ENCODE measurements around the gene NUDCD3.

The NUDCD3 gene

GRCh38 chr7:44380189-44380830 lies 110.1 kb downstream of the NUDCD3 start:
- no peak for DNase-seq

GRCh38 chr7:44379366-44380188 lies 110.9 kb downstream of the NUDCD3 start:
- no peak for DNase-seq

GRCh38 chr7:44378744-44379143 lies 111.7 kb downstream of the NUDCD3 start:
- DNase-seq: no peak

GRCh38 chr7:44377681-44378421 lies 112.6 kb downstream of the NUDCD3 start:
- no peak for DNase-seq

- no peak for DNase-seq
These were observed 113.4 kb downstream of the NUDCD3 start for GRCh38 chr7:44377134-44377463.

GRCh38 chr7:44376429-44377133 lies 113.9 kb downstream of the NUDCD3 start:
- DNase-seq: no peak

GRCh38 chr7:44375926-44376342 lies 114.5 kb downstream of the NUDCD3 start:
- no peak for DNase-seq

- no peak for DNase-seq
These were observed 115.2 kb downstream of the NUDCD3 start for GRCh38 chr7:44375236-44375699.

GRCh38 chr7:44374007-44374763 lies 116.3 kb downstream of the NUDCD3 start:
- no peak for DNase-seq

GRCh38 chr7:44373418-44373740 lies 117.1 kb downstream of the NUDCD3 start:
- no peak for DNase-seq

GRCh38 chr7:44372560-44373417 lies 117.7 kb downstream of the NUDCD3 start:
- no peak for DNase-seq

GRCh38 chr7:44368885-44369284 lies 121.6 kb downstream of the NUDCD3 start:
- no peak for DNase-seq

- no peak for DNase-seq
These were observed 122.0 kb downstream of the NUDCD3 start for GRCh38 chr7:44368455-44368854.

- no peak for DNase-seq
These were observed 122.9 kb downstream of the NUDCD3 start for GRCh38 chr7:44367475-44368043.

GRCh38 chr7:44366986-44367385 lies 123.5 kb downstream of the NUDCD3 start:
- no peak for DNase-seq

- DNase-seq: no peak
These were observed 136.8 kb downstream of the NUDCD3 start for GRCh38 chr7:44353668-44354067.

- DNase-seq: no peak
These were observed 141.3 kb downstream of the NUDCD3 start for GRCh38 chr7:44348851-44349781.

GRCh38 chr7:44348300-44348699 lies 142.2 kb downstream of the NUDCD3 start:
- DNase-seq: no peak

GRCh38 chr7:44347546-44348114 lies 142.8 kb downstream of the NUDCD3 start:
- DNase-seq: no peak

- DNase-seq: no peak
These were observed 144.4 kb downstream of the NUDCD3 start for GRCh38 chr7:44346063-44346462.
